DOHH2 (cell line): ENCODE results near the gene ZNRD2.

Experiments
- EZH2phosphoT487 ChIP-seq: fragments of 200-600 bp; sonication (generic); IDR thresholded peaks from 2 replicates; pipeline ENCODE4 v1.6.1; 2017; ENCODE audit warnings: borderline replicate concordance, mild to moderate bottlenecking, antibody characterized with exemption, low read length, moderate library complexity, mixed read lengths
- TF ChIP-seq, protein P1 (sequence below): fragments of 200-600 bp; sonication (generic); IDR thresholded peaks from one replicate; pipeline ENCODE4 v1.5.1; 2014; ENCODE audit warnings: antibody characterized with exemption, mild to moderate bottlenecking, low read depth, low read length; ENCODE audit not compliant: poor library complexity, severe bottlenecking

DNA sequence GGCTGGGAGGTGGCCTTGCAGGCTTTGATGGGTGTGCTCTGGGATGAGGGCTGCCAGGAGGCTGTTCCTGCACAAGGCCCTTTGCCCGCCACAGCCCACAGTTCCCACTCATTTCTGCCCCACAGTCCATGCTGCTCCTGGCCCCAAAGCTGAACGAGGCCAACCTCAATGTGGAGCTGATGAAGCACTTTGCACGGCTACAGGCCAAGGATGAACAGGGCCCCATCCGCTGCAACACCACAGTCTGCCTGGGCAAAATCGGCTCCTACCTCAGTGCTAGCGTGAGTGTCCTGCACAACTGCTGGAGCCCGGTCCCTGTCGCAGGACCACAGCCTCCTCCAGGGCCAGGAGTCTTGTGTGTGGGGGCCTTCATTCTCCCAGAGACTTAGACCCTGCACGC is 35.2 kb upstream of the ZNRD2 start:
- TF ChIP-seq, protein P1, sequence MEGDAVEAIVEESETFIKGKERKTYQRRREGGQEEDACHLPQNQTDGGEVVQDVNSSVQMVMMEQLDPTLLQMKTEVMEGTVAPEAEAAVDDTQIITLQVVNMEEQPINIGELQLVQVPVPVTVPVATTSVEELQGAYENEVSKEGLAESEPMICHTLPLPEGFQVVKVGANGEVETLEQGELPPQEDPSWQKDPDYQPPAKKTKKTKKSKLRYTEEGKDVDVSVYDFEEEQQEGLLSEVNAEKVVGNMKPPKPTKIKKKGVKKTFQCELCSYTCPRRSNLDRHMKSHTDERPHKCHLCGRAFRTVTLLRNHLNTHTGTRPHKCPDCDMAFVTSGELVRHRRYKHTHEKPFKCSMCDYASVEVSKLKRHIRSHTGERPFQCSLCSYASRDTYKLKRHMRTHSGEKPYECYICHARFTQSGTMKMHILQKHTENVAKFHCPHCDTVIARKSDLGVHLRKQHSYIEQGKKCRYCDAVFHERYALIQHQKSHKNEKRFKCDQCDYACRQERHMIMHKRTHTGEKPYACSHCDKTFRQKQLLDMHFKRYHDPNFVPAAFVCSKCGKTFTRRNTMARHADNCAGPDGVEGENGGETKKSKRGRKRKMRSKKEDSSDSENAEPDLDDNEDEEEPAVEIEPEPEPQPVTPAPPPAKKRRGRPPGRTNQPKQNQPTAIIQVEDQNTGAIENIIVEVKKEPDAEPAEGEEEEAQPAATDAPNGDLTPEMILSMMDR: no peak
- TF ChIP-seq EZH2phosphoT487: no peak
